GM19023 (cell line): ENCODE measurements around the gene USP6NL.

Experiments used
- ATAC-seq: cut with Tn5 transposase; IDR thresholded peaks from one replicate; pipeline ENCODE4 v1.9.1; 2021; ENCODE audit warnings: mild to moderate bottlenecking, moderate library complexity; ENCODE audit not compliant: unreplicated experiment

USP6NL gene

GRCh38 chr10:11483201-11484148 lies 128.0 kb downstream of the USP6NL start:
- ATAC-seq = no peak

GRCh38 chr10:11482306-11482705 lies 129.1 kb downstream of the USP6NL start:
- no peak for ATAC-seq

GRCh38 chr10:11480687-11481086 lies 130.8 kb downstream of the USP6NL start:
- no peak for ATAC-seq

- ATAC-seq = no peak
These were observed 132.2 kb downstream of the USP6NL start for GRCh38 chr10:11479300-11479699.

- ATAC-seq = no peak
These were observed 132.6 kb downstream of the USP6NL start for GRCh38 chr10:11478807-11479206.

GRCh38 chr10:11475831-11476434 lies 135.5 kb downstream of the USP6NL start:
- no peak for ATAC-seq

- no peak for ATAC-seq
These were observed 138.2 kb downstream of the USP6NL start for GRCh38 chr10:11473128-11473760.

GRCh38 chr10:11472158-11472753 lies 139.2 kb downstream of the USP6NL start:
- peak; percentile 80 for ATAC-seq

GRCh38 chr10:11469575-11470391 lies 141.7 kb downstream of the USP6NL start:
- no peak for ATAC-seq

- ATAC-seq = no peak
These were observed 143.2 kb downstream of the USP6NL start for GRCh38 chr10:11468126-11468742.

- no peak for ATAC-seq
These were observed 146.0 kb downstream of the USP6NL start for GRCh38 chr10:11465406-11465805.

- no peak for ATAC-seq
These were observed 148.3 kb downstream of the USP6NL start for GRCh38 chr10:11463111-11463510.

GRCh38 chr10:11462071-11462470 lies 149.4 kb downstream of the USP6NL start:
- ATAC-seq = no peak

GRCh38 chr10:11457336-11457735 lies 154.1 kb downstream of the USP6NL start:
- ATAC-seq = no peak

GRCh38 chr10:11454958-11455566 lies 156.4 kb downstream of the USP6NL start:
- no peak for ATAC-seq

GRCh38 chr10:11454160-11454559 lies 157.3 kb downstream of the USP6NL start:
- ATAC-seq = no peak

GRCh38 chr10:11451640-11452260 lies 159.7 kb downstream of the USP6NL start:
- ATAC-seq = no peak

- no peak for ATAC-seq
These were observed 161.0 kb downstream of the USP6NL start for GRCh38 chr10:11450427-11450826.

- no peak for ATAC-seq
These were observed 161.7 kb downstream of the USP6NL start for GRCh38 chr10:11449761-11450160.
